SK-N-SH treated with all-trans-retinoic acid at 6 μM for 48 hours (cell line): Measurements from ENCODE around the gene NOC4L.

Experiments used
- ATAC-seq: fragments of 200-7000 bp; cut with Tn5 transposase; 3 replicates; pipeline ENCODE4 v1.9.1; 2020; ENCODE audit warnings: mild to moderate bottlenecking, moderate library complexity
- BACH2 ChIP-seq: fragments of 250-450 bp; sonication (Bioruptor Pico); IDR thresholded peaks from 2 replicates; pipeline ENCODE4 v1.9.0; 2021; ENCODE audit warnings: mild to moderate bottlenecking, borderline replicate concordance
- CREB5 ChIP-seq: fragments of 250-450 bp; sonication (Bioruptor Pico); IDR thresholded peaks from 2 replicates; pipeline ENCODE4 v1.5.1; 2020; ENCODE audit warnings: low read depth, mild to moderate bottlenecking, moderate library complexity
- CSDC2 ChIP-seq: fragments of 250-450 bp; sonication (Bioruptor Pico); IDR thresholded peaks from 2 replicates; pipeline ENCODE4 v1.5.0; 2020; ENCODE audit warnings: mild to moderate bottlenecking, moderate library complexity
- ESRRG ChIP-seq: fragments of 250-450 bp; sonication (Bioruptor Pico); IDR thresholded peaks from 2 replicates; pipeline ENCODE4 v1.6.1; 2021; ENCODE audit warnings: mild to moderate bottlenecking
- GLIS3 ChIP-seq: fragments of 250-450 bp; sonication (Bioruptor Pico); IDR thresholded peaks from 2 replicates; pipeline ENCODE4 v1.5.0; 2020; ENCODE audit warnings: mild to moderate bottlenecking, moderate library complexity
- ISL1 ChIP-seq: fragments of 250-450 bp; sonication (Bioruptor Pico); IDR thresholded peaks from 2 replicates; pipeline ENCODE4 v2.1.2; 2022; ENCODE audit warnings: mild to moderate bottlenecking, moderate library complexity
- OSR1 ChIP-seq: fragments of 250-450 bp; sonication (Bioruptor Pico); IDR thresholded peaks from 2 replicates; pipeline ENCODE4 v1.8.0; 2022; ENCODE audit warnings: moderate library complexity, mild to moderate bottlenecking, inconsistent platforms
- PPARA ChIP-seq: fragments of 250-450 bp; sonication (Bioruptor Pico); IDR thresholded peaks from 2 replicates; pipeline ENCODE4 v1.5.0; 2020; ENCODE audit warnings: mild to moderate bottlenecking, borderline replicate concordance
- RARB ChIP-seq: fragments of 250-450 bp; sonication (Bioruptor Pico); IDR thresholded peaks from 2 replicates; pipeline ENCODE4 v1.8.0; 2021; ENCODE audit warnings: mild to moderate bottlenecking, moderate library complexity
- SNAI2 ChIP-seq: fragments of 250-450 bp; sonication (Bioruptor Pico); IDR thresholded peaks from 2 replicates; pipeline ENCODE4 v1.5.0; 2020; ENCODE audit warnings: mild to moderate bottlenecking, moderate library complexity
- TOX ChIP-seq: fragments of 250-450 bp; sonication (Bioruptor Pico); IDR thresholded peaks from 2 replicates; pipeline ENCODE4 v1.8.0; 2021; ENCODE audit warnings: mild to moderate bottlenecking, moderate library complexity, borderline replicate concordance
- TSHZ2 ChIP-seq: fragments of 250-450 bp; sonication (Bioruptor Pico); IDR thresholded peaks from 2 replicates; pipeline ENCODE4 v1.5.0; 2020; ENCODE audit warnings: mild to moderate bottlenecking, moderate library complexity
- ZFP3 ChIP-seq: fragments of 250-450 bp; sonication (Bioruptor Pico); IDR thresholded peaks from 2 replicates; pipeline ENCODE4 v1.5.0; 2020; ENCODE audit warnings: mild to moderate bottlenecking, moderate library complexity
- ZFP30 ChIP-seq: fragments of 450-650 bp; formaldehyde crosslinking; IDR thresholded peaks from 2 replicates; pipeline ENCODE4 v1.5.0; 2022; ENCODE audit warnings: mild to moderate bottlenecking, moderate library complexity
- ZNF565 ChIP-seq: fragments of 450-650 bp; formaldehyde crosslinking; conservative IDR thresholded peaks from 2 replicates; pipeline ENCODE4 v1.5.0; 2020; ENCODE audit warnings: low read depth, mild to moderate bottlenecking, moderate library complexity
- ZNF70 ChIP-seq: fragments of 450-650 bp; formaldehyde crosslinking; IDR thresholded peaks from 2 replicates; pipeline ENCODE4 v1.5.0; 2020; ENCODE audit warnings: mild to moderate bottlenecking, moderate library complexity
- ZNF8 ChIP-seq: fragments of 450-650 bp; formaldehyde crosslinking; IDR thresholded peaks from 2 replicates; pipeline ENCODE4 v1.5.0; 2020; ENCODE audit warnings: mild to moderate bottlenecking, moderate library complexity
- TF ChIP-seq, protein P1 (sequence below): fragments of 250-450 bp; sonication (Bioruptor Pico); IDR thresholded peaks from 2 replicates; pipeline ENCODE4 v1.8.0; 2020; ENCODE audit warnings: mild to moderate bottlenecking, moderate library complexity, borderline replicate concordance
- TF ChIP-seq, protein P2 (sequence below): fragments of 250-450 bp; sonication (Bioruptor Pico); IDR thresholded peaks from 2 replicates; pipeline ENCODE4 v1.5.1; 2021; ENCODE audit warnings: mild to moderate bottlenecking, moderate library complexity
- TF ChIP-seq, protein P3 (sequence below): fragments of 250-450 bp; sonication (Bioruptor Pico); IDR thresholded peaks from 2 replicates; pipeline ENCODE4 v1.8.0; 2021; ENCODE audit warnings: low read depth, mild to moderate bottlenecking, moderate library complexity, borderline replicate concordance

Gene NOC4L

GRCh38 chr12:132118876-132119275 lies 25.4 kb upstream of the NOC4L start:
- ATAC-seq: no peak
- TF ChIP-seq ZNF8 (CRISPR knock-in tag) (no peak), PPARA (no peak), TOX (CRISPR knock-in tag) (no peak), BACH2 (CRISPR knock-in tag) (no peak), ZNF70 (CRISPR knock-in tag) (no peak), RARB (CRISPR knock-in tag) (no peak), TSHZ2 (CRISPR knock-in tag) (no peak), ZNF565 (no peak), ESRRG (no peak), GLIS3 (CRISPR knock-in tag) (no peak), ZFP3 (CRISPR knock-in tag) (no peak), OSR1 (CRISPR knock-in tag) (no peak), SNAI2 (CRISPR knock-in tag) (no peak), ISL1 (CRISPR knock-in tag) (no peak), CSDC2 (CRISPR knock-in tag) (no peak)
- TF ChIP-seq, protein P1, sequence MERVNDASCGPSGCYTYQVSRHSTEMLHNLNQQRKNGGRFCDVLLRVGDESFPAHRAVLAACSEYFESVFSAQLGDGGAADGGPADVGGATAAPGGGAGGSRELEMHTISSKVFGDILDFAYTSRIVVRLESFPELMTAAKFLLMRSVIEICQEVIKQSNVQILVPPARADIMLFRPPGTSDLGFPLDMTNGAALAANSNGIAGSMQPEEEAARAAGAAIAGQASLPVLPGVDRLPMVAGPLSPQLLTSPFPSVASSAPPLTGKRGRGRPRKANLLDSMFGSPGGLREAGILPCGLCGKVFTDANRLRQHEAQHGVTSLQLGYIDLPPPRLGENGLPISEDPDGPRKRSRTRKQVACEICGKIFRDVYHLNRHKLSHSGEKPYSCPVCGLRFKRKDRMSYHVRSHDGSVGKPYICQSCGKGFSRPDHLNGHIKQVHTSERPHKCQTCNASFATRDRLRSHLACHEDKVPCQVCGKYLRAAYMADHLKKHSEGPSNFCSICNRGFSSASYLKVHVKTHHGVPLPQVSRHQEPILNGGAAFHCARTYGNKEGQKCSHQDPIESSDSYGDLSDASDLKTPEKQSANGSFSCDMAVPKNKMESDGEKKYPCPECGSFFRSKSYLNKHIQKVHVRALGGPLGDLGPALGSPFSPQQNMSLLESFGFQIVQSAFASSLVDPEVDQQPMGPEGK: no peak
- TF ChIP-seq, protein P2, sequence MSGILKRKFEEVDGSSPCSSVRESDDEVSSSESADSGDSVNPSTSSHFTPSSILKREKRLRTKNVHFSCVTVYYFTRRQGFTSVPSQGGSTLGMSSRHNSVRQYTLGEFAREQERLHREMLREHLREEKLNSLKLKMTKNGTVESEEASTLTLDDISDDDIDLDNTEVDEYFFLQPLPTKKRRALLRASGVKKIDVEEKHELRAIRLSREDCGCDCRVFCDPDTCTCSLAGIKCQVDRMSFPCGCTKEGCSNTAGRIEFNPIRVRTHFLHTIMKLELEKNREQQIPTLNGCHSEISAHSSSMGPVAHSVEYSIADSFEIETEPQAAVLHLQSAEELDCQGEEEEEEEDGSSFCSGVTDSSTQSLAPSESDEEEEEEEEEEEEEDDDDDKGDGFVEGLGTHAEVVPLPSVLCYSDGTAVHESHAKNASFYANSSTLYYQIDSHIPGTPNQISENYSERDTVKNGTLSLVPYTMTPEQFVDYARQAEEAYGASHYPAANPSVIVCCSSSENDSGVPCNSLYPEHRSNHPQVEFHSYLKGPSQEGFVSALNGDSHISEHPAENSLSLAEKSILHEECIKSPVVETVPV (CRISPR knock-in tag): no peak
- TF ChIP-seq, all 23 proteins: peak for 0

DNA sequence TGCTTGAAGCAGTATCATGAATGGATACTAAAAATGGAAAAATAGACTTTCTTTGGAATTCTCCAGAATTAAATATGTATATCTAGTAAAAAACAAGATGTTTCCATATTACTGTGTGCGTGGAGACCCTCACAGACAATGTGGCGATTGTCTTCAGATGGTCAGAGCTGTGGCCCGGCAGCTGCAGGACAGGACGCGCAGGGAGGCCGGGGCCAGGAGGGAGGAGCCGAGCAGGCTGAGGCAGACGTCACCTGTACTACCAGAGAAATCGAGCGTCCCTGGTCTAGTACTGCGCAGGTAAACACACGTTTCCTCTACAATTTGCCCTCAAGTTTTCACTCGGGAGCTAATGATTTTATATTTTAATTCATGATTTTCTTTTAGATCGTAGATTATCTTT lies 23.0 kb upstream of the NOC4L start:
- no peak for ATAC-seq
- TF ChIP-seq ZFP3 (CRISPR knock-in tag) (no peak), ESRRG (no peak), OSR1 (CRISPR knock-in tag) (no peak), ZNF70 (CRISPR knock-in tag) (no peak), GLIS3 (CRISPR knock-in tag) (no peak), ZNF8 (CRISPR knock-in tag) (no peak), SNAI2 (CRISPR knock-in tag) (no peak), CSDC2 (CRISPR knock-in tag) (no peak), ZNF565 (no peak), RARB (CRISPR knock-in tag) (no peak), ISL1 (CRISPR knock-in tag) (no peak), CREB5 (CRISPR knock-in tag) (no peak), BACH2 (CRISPR knock-in tag) (no peak), ZFP30 (CRISPR knock-in tag) (no peak), PPARA (no peak)
- TF ChIP-seq, protein P2 (CRISPR knock-in tag): no peak
- TF ChIP-seq, protein P1: no peak
- TF ChIP-seq, protein P3, sequence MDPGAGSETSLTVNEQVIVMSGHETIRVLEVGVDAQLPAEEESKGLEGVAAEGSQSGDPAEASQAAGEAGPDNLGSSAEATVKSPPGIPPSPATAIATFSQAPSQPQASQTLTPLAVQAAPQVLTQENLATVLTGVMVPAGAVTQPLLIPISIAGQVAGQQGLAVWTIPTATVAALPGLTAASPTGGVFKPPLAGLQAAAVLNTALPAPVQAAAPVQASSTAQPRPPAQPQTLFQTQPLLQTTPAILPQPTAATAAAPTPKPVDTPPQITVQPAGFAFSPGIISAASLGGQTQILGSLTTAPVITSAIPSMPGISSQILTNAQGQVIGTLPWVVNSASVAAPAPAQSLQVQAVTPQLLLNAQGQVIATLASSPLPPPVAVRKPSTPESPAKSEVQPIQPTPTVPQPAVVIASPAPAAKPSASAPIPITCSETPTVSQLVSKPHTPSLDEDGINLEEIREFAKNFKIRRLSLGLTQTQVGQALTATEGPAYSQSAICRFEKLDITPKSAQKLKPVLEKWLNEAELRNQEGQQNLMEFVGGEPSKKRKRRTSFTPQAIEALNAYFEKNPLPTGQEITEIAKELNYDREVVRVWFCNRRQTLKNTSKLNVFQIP (CRISPR knock-in tag): no peak
